NCI-H345 (cell line): ENCODE results near the gene TRAK2.
"Not testable (repeated sequence)": the region's sequence is repeated elsewhere in the genome, so short reads cannot be mapped to it uniquely, and the experiment has no call there.

Experiments
- DNase-seq: peaks from one replicate; lab custom pipeline; 2025; lab: John Stamatoyannopoulos, UW

TRAK2 gene

DNA sequence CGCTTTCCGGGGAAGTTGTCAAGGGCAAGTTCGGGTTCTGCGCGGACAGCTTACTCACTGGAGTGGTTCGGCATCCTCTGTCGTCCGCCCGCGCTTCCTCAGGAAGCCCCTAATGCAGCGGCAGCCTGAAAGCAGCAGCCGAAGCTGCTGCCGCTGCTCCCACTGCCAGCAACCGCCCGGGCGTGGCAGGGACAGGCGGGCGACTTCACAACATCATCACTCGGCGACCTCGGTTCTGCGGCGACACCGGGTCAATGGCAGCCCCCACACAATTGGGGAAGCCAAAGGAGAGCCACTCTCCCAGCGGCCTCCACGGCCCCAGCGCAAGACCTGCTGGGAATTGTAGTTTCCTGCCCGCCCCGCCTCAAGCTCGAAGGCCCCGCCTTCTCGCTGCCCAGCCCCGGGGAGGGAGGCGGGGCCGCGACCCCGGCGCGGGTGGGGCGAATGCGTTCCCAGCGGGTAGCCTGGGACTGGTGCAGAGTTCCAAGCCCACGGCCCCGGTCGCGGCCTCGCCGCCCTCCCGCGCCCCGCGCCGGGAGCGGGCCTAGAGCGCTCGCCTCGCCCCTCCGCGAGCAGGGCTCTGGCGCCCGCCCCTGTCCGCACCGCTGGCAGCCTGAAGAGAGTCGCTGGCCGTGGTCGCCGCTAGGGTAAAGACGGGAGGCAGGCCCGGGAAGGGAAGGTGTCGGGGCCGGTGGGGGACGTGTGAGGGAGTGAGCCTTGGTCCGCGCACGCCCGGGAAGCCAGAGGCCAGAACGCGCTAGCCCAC lies at the start of gene TRAK2, which contains the start of gene STRADB:
Gene TRAK2 (minus strand): TSS at position 167 of the 766 bp plus-strand sequence. CDS start 30,951 bp downstream, outside the sequence.
Gene STRADB (plus strand): TSS at position 449 of the 766 bp plus-strand sequence. CDS start 3,101 bp downstream, outside the sequence.
- DNase-seq, result peak; percentile 95

- no peak for DNase-seq
Observed at GRCh38 chr2:201500534-201500933, 49.3 kb upstream of the TRAK2 start.

- no peak for DNase-seq
Observed at GRCh38 chr2:201496785-201497184, 45.5 kb upstream of the TRAK2 start.

DNA sequence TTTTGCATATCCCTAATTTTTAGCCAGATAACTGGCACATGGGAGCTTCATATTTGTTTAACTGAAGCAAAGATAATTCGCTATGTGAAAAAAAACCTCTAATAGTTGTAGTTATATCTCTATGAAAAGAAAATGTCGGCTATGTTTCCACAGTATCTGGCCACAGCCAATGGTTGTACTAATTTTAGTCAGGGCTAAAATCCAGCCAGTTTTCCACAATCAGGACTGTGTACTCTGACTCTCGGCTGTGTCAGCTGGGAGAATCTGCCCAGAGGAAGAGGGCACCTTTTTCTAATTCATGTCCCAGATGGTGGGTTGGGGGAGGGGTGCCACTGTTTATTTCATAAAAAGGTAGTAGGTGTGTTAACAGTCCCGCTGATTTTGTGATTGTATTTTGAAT lies 39.0 kb upstream of the TRAK2 start:
- DNase-seq, result no peak

GRCh38 chr2:201484805-201485204 lies 33.5 kb upstream of the TRAK2 start:
- no peak for DNase-seq

DNA sequence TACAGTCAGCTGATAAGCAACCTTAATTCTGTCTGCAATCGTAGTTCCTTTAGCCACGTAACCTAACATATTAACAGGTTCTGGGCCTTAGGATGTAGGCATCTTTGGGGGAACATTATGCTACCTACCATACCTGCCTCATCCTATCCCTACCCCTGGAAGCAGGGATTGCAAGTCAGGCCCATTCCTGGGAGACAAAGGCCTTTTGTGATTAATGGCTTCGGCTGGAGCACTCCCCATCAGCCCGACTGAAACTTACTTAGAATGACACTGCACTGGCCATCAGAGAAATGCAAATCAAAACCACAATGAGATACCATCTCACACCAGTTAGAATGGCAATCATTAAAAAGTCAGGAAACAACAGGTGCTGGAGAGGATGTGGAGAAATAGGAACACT lies 32.5 kb upstream of the TRAK2 start:
- DNase-seq, result not testable (repeated sequence)

DNA sequence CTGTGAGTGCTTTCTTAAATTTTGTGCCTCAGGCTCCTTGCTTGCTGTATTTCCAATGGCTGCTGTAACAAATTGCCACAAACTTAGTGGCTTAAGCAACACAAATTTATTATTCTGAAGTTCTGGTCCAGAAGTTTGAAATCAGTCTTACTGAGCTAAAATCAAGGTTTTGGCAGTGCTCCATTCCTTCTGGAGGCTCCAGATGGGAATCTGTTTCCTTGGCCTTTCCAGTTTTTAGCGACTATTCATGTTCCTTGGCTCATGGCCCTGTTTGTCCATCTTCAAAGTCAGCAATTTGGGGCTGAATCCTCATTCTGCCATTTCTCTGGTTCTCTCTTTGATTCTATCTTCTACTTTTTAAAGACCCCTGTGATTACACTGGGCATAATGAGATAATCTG lies 32.1 kb upstream of the TRAK2 start:
- DNase-seq, result no peak

DNA sequence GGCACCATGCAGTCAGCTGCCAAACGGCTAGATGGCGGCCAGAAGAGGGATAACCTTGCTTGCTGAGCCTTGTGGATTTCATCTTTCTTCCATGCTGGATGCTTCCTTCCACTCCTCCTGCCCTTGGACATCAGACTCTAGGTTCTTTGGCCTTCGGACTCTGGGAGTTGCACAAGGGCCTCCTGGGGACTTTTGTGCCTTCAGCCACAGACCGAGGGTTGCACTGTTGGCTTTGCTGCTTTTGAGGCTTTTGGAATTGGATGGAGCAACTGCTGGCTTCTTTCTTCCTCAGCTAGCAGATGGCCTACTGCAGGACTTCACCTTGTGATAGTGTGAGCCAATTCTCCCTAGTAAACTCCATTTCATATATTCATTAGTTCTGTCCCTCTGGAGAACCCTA lies 31.3 kb upstream of the TRAK2 start:
- DNase-seq, result no peak

DNA sequence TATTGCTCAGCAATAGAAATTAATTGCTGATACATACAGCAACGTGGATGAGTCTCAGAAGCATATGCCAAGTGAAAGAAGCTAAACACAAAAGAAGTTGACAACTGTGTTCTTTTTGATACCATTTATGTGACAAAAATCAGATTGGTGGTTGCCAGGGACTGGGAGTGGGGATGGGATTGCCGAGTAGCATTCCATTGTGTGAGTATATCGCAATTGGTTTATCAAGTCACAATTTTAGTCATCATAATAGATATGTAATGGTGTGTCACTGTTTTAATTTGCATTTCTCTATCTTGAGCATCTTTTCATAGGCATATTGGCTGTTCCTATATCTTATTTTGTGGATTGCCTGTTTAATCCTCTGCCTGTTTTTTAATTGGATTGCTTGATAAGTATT lies 21.2 kb upstream of the TRAK2 start:
- DNase-seq, result no peak

GRCh38 chr2:201471732-201472393 lies 20.6 kb upstream of the TRAK2 start:
- no peak for DNase-seq

- no peak for DNase-seq
Observed at GRCh38 chr2:201470821-201471731, 19.8 kb upstream of the TRAK2 start.

- DNase-seq, result no peak
Observed at GRCh38 chr2:201467666-201468065, 16.4 kb upstream of the TRAK2 start.

- no peak for DNase-seq
Observed at GRCh38 chr2:201466050-201466675, 14.9 kb upstream of the TRAK2 start.

GRCh38 chr2:201465524-201465971 lies 14.3 kb upstream of the TRAK2 start:
- DNase-seq, result no peak

DNA sequence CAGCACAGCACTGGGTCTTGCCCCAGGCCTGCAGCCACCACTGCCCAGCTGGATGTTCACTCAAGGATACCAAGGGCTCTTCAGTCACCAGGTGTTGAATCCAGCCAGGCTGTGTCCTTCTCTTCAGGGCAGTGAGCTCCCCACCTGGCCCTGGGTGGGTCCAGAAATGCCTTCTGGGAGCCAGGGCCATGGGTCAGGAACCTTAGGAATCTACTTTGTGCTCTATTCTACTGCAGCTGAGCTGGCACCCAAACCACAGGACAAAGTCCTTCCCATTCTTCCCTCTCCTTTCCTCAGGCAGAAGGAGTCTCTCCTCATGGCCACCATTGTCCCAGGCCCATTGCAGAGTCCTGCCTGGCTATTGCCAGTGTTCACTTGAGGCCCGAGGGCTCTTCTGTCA lies 13.3 kb upstream of the TRAK2 start:
- no peak for DNase-seq

DNA sequence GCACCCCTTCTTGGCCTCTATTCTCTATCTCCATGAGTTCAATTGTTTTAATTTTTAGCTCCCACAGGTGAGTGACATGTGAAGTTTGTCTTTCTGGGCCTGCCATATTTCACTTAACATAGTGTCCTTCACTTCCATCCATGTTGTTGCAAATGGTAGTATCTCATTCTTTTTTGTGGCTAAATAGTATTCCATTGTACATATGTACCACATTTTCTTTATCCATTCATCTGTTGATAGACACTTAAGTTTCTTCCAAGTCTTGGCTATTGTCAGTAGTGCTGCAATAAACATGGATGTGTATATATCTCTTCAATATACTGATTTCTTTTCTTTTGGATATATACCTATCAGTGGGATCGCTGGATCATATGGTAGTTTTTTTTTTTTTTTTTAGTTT lies 9.3 kb upstream of the TRAK2 start:
- DNase-seq, result no peak

GRCh38 chr2:201458381-201458780 lies 7.1 kb upstream of the TRAK2 start:
- no peak for DNase-seq

DNA sequence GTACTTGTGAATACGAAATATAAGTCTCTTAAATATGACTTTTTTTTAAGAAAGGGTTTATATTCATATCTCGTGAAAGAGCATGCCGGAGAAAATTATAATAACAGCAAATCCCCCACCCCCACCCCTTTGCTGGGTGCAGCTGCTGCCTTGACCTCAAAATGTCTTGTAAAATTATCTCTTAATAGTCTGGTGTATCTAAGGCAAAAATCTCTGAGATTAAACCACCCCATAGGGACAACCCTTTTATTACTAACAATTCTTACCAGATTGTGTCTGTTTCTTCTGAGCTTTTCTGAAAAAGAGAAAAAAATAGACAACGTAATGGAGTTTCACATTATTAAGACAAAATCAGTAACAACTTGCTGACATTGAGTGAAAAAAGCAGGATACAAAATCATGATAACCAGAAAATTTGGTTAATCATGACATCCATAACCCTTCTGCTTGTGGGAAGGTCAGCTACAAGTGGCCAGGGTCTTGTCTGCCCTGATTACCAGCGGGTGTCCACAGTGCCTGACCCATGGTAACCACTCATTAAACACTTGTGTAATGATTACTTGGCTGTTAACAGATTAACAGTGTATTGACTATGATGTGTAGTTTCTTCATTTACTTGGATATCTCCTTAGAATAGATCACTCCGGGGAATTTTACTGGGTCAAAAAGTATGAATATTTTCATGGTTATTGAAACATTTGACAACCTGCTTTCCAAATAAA lies 1.8 kb upstream of the TRAK2 start:
- DNase-seq, result no peak

DNA sequence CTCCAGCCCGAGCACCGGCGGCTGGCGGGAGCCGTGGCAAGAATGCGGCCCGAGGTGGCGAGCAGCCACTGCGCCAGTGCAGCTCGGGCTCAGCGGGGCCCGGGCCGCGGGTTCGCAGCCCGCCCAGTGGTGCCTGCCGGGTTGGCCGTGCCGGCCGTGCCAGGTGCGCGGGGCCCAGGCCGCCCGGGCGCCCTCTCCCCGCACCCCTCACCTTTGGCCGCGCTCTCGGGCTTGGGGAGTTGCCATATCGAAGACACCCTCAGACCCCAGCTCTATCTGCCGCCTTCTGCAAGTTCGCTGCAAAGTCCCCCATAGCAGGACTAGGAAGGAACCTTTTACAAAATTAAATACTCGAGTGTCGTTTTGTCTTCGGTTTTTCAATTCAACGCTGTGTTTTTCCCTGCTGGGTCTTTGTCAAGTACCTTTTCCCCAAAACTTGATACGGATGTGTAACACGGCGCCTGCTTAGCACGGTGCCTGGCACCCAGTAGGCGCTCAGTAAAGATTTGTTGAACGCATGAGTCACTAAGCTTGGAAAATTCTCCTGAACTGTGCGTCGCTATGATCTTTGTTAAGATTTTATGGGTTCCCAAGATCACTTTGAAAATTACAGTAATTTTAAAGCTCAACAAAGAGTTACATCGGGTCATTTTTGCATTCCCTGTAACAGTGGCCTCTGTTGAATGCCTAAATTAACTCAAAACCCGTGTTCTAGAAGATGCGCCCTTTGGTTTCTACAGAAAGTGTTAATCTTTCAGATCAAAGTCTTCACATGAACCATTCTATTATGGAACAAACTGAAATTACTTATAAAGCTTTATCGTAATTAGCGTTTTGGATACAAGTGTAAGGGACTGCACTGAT lies 1.0 kb upstream of the TRAK2 start:
- no peak for DNase-seq

GRCh38 chr2:201450954-201451291 lies 335 bp downstream of the TRAK2 start:
- DNase-seq, result no peak
